ENCODE results near the gene CCBE1.

CCBE1 gene

DNA sequence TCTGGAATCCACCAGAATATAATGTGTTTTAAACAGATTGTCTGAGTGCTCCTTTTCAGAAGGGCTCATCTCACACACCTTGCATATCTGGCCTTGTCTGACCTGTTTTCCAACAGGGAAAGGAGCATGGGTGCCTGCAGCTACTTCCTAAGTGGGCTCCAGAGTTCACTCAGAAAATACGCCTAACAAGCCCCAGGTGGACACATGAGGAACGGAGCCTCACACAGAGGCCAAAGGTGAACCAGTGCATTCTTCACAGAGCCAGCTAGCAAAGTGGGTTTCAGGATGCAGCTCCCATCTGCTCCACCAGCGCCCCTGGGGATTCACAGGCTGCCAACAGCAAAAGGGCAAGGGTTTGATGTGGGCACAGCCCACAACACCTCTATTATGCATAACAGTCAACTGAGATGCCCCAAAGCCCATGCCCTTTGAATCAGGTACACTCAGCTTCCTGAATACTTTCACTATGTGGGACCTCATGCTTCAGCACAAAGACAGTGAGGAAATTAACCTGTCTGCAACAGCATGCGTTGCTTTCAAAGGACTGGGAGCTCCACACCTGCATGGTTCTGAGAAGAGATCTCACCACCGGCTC lies 86.6 kb downstream of the CCBE1 start:
- no peak for DNase-seq

DNA sequence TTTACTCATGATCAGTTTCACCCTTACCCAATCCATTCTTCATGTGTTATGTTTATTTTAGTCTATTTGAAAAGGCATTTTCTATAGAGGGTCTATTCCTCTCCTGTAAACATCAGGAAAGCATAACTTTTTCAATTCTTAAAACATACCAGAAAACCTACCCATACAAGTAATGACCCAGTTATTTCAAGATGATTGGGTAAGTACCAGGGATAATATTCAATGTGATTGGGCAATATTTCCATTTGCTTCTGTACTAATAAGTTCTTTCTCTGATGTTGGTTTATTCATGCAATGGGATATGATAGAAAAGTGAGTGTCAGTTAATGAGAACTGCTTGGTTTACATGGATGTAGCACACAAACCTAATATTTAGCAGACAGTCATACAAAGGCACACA lies 87.6 kb downstream of the CCBE1 start:
- no peak for DNase-seq

DNA sequence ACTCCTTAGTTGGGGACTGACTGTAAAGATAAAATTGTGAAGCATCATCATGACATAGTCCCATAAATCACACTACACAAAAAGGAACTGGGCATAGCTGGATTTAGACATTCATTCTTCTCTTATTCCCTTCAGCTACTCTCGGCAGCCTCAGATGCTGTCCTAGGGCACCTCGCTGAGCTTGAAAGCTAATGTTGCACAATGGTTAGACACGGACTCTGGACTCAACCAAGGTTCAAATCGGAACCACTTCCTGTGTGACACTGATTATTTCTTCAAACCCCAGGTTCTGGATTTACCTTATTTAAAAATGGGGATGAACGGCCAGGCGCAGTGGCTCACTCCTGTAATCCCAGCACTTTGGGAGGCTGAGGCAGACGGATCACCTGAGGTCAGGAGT lies 89.8 kb downstream of the CCBE1 start:
- no peak for DNase-seq

DNA sequence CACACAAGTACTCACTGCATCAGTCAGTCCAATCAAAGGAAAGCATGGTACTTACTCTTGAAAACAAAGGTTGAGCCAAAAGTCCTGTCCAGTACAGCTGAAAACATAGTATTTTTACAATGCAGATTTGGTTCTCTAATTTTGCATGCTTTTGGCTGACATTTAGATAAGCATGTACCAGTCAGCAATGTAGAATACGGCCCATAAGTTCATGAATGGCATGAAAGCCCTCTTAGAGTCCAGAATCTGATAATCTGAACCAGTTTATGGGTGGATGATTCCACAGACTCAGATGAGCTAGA lies 90.2 kb downstream of the CCBE1 start:
- no peak for DNase-seq

DNA sequence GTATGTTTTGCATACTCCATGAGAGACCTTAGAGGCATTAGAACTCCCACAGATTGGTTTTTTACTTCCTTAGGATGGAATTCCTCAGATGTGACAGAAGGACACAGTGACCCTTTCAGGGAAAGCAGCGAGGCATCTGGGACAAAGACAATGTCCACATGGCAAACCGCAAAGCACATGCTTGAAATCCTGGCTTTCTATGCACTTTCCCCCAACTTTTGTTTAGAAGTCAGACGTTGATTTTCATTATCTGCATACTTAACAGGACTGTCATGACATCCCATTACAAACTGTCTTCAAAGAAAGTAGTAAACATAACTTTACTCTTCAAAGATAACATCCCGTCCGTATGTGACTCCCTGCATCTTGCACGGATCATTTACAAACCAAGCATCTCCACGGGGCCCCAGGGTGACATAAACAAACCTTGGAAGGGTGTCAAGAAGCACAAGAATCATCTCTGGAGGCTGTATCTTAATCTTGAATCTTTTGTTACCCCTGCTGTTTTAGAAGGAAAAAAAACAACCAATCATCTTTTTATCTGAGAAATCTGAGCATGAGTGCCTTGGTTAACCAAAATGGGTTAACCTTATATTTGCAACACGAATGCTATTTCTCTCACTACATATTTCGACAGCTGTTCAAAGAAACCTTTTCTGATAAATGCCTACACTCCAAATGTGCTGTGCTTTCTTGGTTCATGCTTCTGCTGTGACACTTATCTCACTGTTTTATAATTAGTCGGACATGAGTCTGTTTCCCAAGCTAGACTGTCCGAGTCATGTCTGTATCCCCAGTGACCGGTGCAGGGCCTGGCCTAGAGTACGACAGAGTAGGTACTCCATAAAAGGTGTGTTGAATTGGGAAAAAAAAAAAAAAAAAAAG lies 90.8 kb downstream of the CCBE1 start:
- no peak for DNase-seq

DNA sequence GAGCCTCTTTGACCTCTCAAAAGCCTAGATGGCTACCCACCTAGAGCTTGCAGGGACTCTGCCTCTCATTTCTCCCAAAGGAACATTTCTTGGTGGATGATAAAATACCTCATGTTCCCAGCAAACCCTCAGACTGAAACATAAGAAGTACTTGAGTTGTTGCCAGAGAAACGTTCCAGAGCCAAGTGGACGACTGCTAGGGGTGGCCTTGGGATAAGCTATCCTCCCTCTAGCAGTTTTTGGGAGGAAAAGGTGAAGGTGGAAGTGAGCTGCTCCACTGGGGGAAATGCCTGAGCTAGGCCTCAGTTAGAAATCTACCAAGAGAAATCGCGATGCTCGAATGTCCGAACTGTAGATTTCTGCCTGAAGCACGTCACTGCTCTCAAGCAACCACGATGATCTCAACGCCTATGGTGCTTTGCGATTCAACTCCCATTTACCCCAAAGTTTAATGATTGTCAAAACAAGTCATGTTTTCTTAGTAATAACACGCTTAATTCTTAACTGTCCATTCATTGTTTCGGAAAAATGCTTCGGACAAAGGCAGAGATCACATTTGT lies 91.5 kb downstream of the CCBE1 start:
- DNase-seq: no peak

DNA sequence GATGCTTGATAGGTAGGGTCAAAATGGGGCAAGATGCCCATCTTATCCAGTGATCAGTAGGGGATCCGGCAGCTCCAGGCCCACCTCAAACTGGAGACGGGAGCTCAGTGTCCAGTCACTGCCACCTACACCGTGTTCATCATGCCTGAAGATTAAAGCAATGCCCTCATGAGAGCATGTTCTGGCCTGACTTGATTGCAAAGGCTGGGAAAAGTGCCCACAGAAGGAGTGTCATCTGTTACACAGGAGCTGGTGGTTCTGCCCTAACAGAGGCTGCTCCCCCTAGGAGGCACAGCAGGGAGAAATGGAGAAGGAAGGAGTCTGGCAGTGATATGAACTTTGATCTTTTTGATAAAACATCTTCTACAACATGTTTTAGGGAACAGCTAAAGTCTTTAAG lies 92.3 kb downstream of the CCBE1 start:
- DNase-seq: no peak

DNA sequence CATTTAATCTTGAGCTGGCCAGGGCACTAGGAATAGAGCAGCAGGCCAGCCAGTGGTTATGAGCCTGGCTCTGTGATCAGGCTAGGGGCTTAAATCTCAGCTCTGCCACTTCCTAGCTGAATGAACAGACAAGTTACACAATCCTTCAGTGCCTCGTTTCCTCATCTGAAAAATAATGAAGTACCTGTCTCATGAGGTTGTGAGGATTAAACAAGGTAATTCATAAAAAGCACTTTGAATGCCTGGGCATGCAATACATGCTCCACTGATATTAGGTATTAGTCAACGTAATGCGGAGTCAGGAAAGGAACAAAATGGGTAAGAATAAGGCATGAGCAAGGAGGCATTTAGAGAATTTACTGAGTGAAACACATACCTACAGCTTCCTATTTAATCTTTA lies 100.2 kb downstream of the CCBE1 start:
- no peak for DNase-seq

DNA sequence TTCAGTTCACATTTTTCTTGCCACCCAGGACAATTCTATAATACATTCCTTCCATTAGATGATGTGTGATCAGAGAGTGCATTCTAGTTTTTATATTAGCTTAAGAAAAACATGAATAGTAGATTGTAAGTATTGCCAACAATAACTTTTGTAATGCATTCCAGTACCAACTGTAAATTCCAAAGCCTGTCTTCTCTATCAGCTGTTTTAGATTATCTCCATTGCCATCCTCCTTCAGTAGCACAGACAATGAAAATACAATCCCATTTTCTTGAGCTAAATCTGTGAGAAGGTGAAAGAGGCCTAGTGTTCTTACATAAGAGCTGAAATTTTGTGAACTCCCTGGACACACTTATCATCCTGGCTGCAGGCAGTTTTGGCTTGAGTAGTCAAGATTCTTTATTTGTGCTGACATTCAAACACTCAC lies 103.9 kb downstream of the CCBE1 start:
- DNase-seq: no peak

DNA sequence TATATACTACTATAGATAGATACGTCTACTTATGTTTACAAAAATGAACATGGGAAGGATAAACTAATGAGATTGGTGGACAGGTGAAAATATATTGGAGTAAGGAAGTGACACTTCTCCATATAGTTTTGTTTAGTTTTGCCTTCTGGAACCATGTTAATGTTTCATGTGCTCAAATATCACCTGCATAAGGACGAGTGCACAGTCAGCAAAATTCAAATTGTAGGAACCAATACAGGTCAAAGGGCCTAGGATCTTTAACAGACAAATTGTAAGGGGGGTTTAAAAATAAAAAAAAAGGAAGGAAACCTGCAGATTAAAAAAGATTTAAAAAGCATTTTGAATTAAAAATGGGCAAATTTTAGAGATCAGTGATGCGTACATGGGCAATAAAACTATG lies 104.6 kb downstream of the CCBE1 start:
- no peak for DNase-seq

DNA sequence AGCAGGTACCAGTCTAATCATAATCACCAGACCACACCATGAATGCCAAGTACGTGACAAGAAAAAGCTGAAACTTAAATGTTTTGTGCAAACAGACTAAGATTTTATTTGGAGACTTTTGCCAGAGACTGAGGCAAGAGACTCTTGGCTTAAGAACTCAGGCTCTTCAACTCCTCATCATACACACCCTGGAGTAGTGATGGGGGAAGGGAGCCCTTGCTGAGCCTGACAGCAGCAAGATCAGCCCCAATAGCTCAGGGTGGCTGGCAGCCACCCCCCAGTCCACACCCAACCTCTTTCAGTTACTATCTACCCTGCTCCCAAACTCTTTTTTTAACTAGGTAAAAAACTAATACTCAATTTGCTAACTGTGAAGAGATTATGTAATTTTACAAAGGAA lies 114.8 kb downstream of the CCBE1 start:
- DNase-seq: no peak

DNA sequence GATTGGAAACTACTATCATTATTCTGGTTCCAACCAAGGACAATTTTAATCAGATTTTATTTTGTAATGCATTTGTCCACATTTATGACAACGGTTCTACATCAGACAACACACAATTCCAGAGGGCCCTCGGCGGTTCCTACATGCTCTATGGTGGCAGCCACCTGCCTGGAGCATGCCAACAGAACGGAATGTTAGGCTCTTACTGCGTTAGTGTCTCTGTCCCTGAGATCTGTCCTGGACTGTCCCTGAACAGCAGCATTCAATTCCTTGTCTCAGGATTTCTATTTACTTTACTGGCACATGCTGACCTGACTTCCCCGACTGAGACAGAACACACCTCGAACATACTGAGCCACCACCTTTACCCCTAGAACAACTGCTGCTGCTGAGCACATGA lies 117.7 kb downstream of the CCBE1 start:
- DNase-seq: no peak

DNA sequence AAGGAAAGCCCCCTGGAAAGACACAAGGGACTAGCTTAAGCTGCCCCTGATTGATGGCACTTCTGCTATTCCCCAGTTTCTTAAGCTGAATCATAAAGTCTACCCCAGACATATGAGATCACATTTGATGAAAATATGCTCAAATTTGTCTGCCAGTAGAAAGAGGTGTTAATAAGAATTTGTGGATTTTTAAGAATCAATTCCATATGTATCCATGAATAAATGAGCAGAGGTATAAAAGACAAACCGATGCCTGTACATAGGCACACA lies 119.9 kb downstream of the CCBE1 start:
- DNase-seq: no peak

DNA sequence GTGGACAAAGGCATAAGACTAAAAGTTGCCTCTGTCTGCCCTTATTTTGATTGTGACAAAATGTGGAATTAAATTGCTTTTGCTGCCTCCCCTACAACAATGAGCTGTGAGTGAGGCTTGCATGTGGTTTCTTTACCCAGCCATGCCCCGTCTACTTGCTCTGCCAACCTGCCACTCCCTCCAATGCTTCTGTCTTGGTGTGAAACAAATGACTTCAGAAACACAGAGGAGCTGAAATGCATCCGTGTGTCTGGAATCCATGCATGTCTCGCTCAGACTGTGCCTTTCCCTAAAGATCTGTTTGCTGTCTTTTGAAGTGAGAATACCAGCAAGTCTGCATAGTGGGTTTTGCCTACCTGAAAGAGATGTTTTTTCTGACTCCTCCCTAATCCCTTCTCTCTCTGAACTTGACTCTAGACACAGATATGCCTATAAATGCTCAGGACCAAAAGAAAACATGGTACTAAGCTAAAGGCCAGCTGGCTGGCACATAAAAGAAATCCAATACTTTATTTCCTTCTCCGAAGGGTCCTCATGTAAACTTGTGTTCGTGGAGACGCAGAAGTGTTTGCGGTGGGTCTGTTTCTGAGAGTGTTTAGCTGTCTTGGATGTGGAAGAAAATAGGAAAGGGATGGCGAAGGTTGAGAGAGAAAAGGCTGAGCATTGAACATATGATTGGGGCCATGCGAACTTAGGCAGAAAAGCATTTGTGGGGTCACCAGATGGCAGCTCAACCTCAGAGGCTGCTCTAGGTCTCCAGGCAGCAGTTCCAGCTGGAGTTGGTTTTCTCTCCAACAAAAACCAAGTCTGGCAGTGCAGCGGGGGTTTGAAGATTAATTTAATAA lies 120.5 kb downstream of the CCBE1 start:
- no peak for DNase-seq

DNA sequence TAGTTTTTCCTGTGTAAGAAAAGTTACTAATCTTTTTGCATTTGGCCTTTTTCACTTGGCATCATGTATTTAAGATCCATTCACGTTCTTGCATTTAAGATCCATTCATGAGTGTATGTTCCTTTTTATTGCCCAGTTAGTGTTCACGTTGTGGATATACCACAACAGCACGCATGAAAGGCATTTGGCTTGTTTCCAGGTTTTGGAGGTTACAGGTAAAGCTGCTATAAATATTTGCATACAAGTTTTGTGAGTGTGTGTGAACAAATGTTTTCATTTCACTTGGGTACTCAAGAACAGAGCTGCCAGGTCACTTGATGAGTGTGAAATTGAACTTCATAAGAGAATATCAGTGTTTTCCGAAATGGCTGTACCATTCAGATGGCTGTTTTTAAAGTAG lies 121.2 kb downstream of the CCBE1 start:
- DNase-seq: no peak

DNA sequence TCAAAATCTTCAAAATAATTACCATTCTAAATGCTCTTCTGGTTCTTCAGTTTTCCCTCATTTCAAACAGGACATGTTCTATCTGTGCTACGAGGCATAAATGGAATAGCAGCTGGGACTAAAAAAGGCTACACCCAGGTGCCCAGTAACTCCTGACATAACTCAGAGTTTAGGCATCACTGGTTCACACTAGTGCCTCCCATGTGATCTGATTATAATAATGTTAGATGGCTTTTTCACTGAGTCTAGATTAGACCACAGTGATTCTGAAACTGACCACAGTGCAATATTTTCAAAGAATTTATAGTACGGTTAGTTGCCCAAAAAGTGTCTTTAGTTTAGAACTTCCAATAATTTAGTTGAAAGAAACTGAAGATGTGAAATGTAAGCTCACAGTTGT lies 123.3 kb downstream of the CCBE1 start:
- DNase-seq: no peak

DNA sequence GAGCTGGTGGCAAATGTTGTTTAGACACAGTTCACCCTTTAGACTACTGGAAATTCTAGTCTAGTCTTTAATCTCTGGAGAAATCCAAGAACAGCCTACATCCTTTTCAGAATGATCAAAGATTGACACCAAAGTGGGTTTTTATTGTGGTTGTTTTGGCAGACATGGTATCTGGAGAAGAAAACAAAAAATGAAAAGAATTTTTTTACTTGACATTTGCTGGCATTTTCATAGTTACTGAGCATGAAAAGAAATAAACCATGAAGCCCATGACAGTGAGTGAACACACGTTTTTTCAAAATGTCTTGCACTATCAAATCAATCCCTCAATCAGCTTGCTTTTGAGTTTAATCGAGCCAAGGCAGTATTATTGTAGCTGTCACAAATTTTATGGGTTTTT lies 125.3 kb downstream of the CCBE1 start:
- DNase-seq: no peak

DNA sequence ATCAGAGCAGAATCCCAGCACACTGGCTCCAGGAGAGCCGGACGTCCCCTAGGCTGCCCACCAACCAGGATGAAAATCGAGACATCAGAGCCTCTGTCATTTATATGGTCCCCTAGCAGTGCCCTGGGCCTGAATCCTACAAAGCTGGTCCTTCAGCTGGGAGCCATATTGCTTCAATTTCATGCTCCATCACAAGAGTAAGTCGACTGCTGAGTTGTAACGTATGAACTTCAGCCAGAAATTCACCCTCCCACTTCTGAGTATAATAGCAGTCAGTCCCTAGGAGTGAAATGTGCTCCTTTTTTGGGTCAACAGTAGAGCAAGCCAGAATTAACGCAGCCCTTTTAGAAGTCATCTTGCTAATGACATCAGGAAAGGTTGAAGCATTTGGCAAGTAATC lies 126.4 kb downstream of the CCBE1 start:
- DNase-seq: no peak

DNA sequence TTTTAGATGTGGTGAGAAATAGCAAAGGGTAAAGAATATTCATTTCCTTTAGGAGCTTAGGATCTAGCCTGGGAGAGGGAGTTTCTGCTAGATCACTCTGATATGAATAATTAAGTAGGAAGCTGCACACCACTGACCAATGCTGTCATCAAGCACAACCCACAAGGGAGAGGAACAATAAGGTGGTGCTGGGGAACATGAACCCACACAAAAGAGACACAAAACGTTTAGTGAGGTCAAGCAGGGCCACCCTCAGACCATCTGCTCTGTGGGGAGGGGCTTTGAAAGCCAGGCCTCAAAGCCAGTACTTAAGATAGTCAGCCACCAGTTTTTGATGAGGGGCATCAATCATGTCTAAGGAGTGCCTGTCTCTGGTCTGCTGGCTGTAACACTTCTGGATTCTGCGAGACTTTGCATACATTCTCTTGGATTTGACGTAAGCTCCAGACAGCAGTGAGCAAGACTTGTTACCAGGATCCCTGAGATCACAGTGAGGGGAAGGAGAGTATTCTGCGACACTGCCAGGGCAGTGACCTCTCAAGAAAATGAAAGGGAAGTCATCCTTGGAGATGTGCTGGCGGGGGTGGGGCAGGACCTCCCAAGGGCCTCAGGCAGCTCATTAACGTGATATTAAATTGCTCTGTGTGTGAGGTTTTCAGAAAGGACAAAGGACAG lies 127.0 kb downstream of the CCBE1 start:
- DNase-seq: no peak

DNA sequence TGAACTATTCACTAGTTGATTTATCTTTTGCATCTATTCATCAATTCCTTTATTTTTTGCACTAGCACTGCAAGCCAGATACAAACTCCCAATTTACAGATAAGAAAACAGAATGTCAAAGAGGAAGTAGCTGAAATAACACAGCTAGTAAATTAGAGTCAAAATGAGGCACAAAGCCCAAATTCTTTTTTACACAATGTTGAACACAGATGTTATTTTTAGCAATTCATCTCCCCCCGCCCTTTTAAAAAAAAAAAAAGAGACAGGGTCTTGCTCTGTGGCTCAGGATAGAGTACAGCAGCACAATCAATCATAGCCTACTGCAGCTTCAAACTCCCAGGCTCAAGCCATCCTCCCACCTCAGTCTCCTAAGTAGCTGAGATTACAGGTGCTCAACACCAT lies 127.8 kb downstream of the CCBE1 start:
- no peak for DNase-seq

DNA sequence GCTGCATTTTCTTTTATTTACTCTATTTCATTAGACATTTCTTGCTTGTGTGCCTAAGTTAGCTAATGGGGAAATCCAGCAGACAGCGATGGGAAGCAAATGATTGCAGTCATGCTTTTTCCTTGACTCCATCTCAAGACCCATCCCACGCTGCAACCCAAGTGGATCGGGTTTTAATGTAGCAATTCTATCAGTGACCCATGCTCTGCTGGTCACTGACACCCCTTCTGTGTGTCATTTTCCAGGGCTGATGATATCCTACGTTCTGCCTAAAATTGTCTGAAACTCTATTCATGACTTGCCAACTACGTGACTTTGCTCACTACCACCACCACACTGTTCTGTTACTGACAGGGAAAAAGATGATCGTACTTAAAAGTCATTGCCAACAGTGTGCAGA lies 129.8 kb downstream of the CCBE1 start:
- DNase-seq: no peak

DNA sequence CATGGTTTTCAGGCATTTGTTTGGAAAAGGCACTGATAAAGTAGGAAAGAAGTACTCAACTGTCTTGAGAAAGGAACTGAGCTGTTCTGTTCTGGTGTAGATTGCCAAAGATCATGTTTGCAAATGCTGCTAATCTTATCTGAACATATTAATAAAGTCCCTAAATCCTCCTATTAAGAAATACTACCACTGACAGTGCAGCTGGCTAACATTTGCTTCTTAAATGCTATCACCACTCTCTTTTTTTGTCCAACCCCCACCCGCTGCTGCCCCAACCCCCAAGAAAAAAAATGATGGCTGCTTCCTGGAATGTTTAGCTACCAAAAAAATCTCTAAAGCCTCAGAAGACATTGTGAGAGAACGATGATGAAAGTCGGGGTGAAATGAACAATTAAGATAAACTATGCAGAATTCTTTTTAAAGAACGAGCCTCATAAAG lies 130.7 kb downstream of the CCBE1 start:
- no peak for DNase-seq

DNA sequence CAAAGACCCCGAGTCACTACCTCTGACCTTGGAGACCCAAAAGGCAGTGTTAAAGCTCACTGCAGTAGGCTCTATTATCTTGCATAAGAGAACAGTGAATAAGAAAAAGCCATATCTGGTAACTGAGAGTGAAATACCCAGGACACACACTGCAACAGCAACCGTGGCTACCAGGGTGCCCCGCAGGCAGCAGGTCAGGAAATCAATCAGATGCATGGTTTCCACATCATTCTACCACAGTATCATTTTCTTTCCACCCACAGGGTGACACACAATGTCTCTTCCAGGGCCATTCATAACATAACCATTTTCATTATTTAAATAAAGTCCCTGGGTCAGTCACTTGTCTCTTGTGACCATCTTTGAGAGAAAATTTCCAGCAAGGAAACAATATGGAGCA lies 131.3 kb downstream of the CCBE1 start:
- DNase-seq: no peak
